Measurements from ENCODE around the gene FBXL16. TPM values are rescaled to one million over a fixed set of nuclear protein-coding genes. Genes with fewer than 3 reads are reported as not detected.
"Not testable (repeated sequence)": the region's sequence is repeated elsewhere in the genome, so short reads cannot be mapped to it uniquely, and the experiment has no call there.

FBXL16 gene
- polyA plus RNA-seq, 2 donors, result 8.0 to 13.0 TPM

GRCh38 chr16:693766-694165 lies 11.8 kb downstream of the FBXL16 start:
- no peaks in the 10 kb centered on the region for H3K27me3 ChIP-seq (ENCODE audit: control insufficient read depth in 1 of 2, insufficient read depth in 2 of 2, low read length in 2 of 2)
- WGBS, 2 donors, result 18 to 34% methylated on average over 19 to 37 of the region's 37 CpGs
- H3K9me3 ChIP-seq (ENCODE audit: control insufficient read depth in 2 of 2, insufficient read depth in 1 of 2, low read depth in 1 of 2, low read length in 1 of 2), result no peaks in the 10 kb centered on the region
- peaks cover 5 to 29% of the 10 kb centered on the region in 2 donors for H3K4me1 ChIP-seq (ENCODE audit: control insufficient read depth in 2 of 2, insufficient read depth in 2 of 2, low read length in 1 of 2)
- no peaks in the 10 kb centered on the region for H3K36me3 ChIP-seq (ENCODE audit: control insufficient read depth in 2 of 2, insufficient read depth in 2 of 2, low read length in 1 of 2)
- peak overlapping the region; percentile 23 to 46 for H3K4me3 ChIP-seq (ENCODE audit: low read depth in 1 of 2, low read length in 2 of 2)
- peak overlapping the region; percentile 84 to 91 for H3K27ac ChIP-seq (ENCODE audit: low read depth in 2 of 2, low read length in 1 of 2)

GRCh38 chr16:693364-693763 lies 12.2 kb downstream of the FBXL16 start:
- peak overlapping the region; percentile 84 to 91 for H3K27ac ChIP-seq (ENCODE audit: low read depth in 2 of 2, low read length in 1 of 2)
- no peaks in the 10 kb centered on the region for H3K27me3 ChIP-seq (ENCODE audit: control insufficient read depth in 1 of 2, insufficient read depth in 2 of 2, low read length in 2 of 2)
- H3K36me3 ChIP-seq (ENCODE audit: control insufficient read depth in 2 of 2, insufficient read depth in 2 of 2, low read length in 1 of 2), result no peaks in the 10 kb centered on the region
- no peak overlapping the region for H3K4me3 ChIP-seq (ENCODE audit: low read depth in 1 of 2, low read length in 2 of 2)
- peaks cover 5 to 31% of the 10 kb centered on the region in 2 donors for H3K4me1 ChIP-seq (ENCODE audit: control insufficient read depth in 2 of 2, insufficient read depth in 2 of 2, low read length in 1 of 2)
- 43 to 45% methylated on average over 22 of the region's 22 CpGs for WGBS, 2 donors
- no peaks in the 10 kb centered on the region for H3K9me3 ChIP-seq (ENCODE audit: control insufficient read depth in 2 of 2, insufficient read depth in 1 of 2, low read depth in 1 of 2, low read length in 1 of 2)

GRCh38 chr16:692356-693108 lies 13.1 kb downstream of the FBXL16 start:
- Histone ChIP-seq H3K9me3 (ENCODE audit: control insufficient read depth in 2 of 2, insufficient read depth in 1 of 2, low read depth in 1 of 2, low read length in 1 of 2) (no peaks in the 10 kb centered on the region), H3K4me1 (ENCODE audit: control insufficient read depth in 2 of 2, insufficient read depth in 2 of 2, low read length in 1 of 2) (peaks cover 5 to 31% of the 10 kb centered on the region in 2 donors), H3K27ac (ENCODE audit: low read depth in 2 of 2, low read length in 1 of 2) (peak overlapping the region; percentile 84 to 91), H3K27me3 (ENCODE audit: control insufficient read depth in 1 of 2, insufficient read depth in 2 of 2, low read length in 2 of 2) (no peaks in the 10 kb centered on the region), H3K36me3 (ENCODE audit: control insufficient read depth in 2 of 2, insufficient read depth in 2 of 2, low read length in 1 of 2) (peaks cover 0 to 3% of the 10 kb centered on the region in 2 donors), H3K4me3 (ENCODE audit: low read depth in 1 of 2, low read length in 2 of 2) (no peak overlapping the region)
- 64 to 66% methylated on average over 10 of the region's 10 CpGs for WGBS, 2 donors

- not testable (repeated sequence) for H3K27me3 ChIP-seq (ENCODE audit: control insufficient read depth in 1 of 2, insufficient read depth in 2 of 2, low read length in 2 of 2); H3K4me3 ChIP-seq (ENCODE audit: low read depth in 1 of 2, low read length in 2 of 2); H3K9me3 ChIP-seq (ENCODE audit: control insufficient read depth in 2 of 2, insufficient read depth in 1 of 2, low read depth in 1 of 2, low read length in 1 of 2)
- Histone ChIP-seq H3K27ac (ENCODE audit: low read depth in 2 of 2, low read length in 1 of 2) (peak overlapping the region; percentile 75 to 90), H3K4me1 (ENCODE audit: control insufficient read depth in 2 of 2, insufficient read depth in 2 of 2, low read length in 1 of 2) (peaks cover 5 to 34% of the 10 kb centered on the region in 2 donors), H3K36me3 (ENCODE audit: control insufficient read depth in 2 of 2, insufficient read depth in 2 of 2, low read length in 1 of 2) (peaks cover 4 to 11% of the 10 kb centered on the region in 2 donors)
- WGBS, 2 donors, result 64 to 71% methylated on average over 16 of the region's 16 CpGs
Observed at GRCh38 chr16:691242-691641, 14.4 kb downstream of the FBXL16 start.

GRCh38 chr16:689175-689897 lies 16.3 kb downstream of the FBXL16 start:
- no peaks in the 10 kb centered on the region for H3K27me3 ChIP-seq (ENCODE audit: control insufficient read depth in 1 of 2, insufficient read depth in 2 of 2, low read length in 2 of 2)
- H3K4me3 ChIP-seq (ENCODE audit: low read depth in 1 of 2, low read length in 2 of 2), result peak overlapping the region; percentile 83 to 86
- peaks cover 4 to 18% of the 10 kb centered on the region in 2 donors for H3K36me3 ChIP-seq (ENCODE audit: control insufficient read depth in 2 of 2, insufficient read depth in 2 of 2, low read length in 1 of 2)
- peaks cover 7 to 38% of the 10 kb centered on the region in 2 donors for H3K4me1 ChIP-seq (ENCODE audit: control insufficient read depth in 2 of 2, insufficient read depth in 2 of 2, low read length in 1 of 2)
- WGBS, 2 donors, result 77 to 79% methylated on average over 26 of the region's 26 CpGs
- no peaks in the 10 kb centered on the region for H3K9me3 ChIP-seq (ENCODE audit: control insufficient read depth in 2 of 2, insufficient read depth in 1 of 2, low read depth in 1 of 2, low read length in 1 of 2)
- peak overlapping the region; percentile 88 to 90 for H3K27ac ChIP-seq (ENCODE audit: low read depth in 2 of 2, low read length in 1 of 2)

GRCh38 chr16:687499-687898 lies 18.1 kb downstream of the FBXL16 start:
- Histone ChIP-seq H3K9me3 (ENCODE audit: control insufficient read depth in 2 of 2, insufficient read depth in 1 of 2, low read depth in 1 of 2, low read length in 1 of 2) (no peaks in the 10 kb centered on the region), H3K36me3 (ENCODE audit: control insufficient read depth in 2 of 2, insufficient read depth in 2 of 2, low read length in 1 of 2) (peaks cover 4 to 26% of the 10 kb centered on the region in 2 donors), H3K4me3 (ENCODE audit: low read depth in 1 of 2, low read length in 2 of 2) (no peak overlapping the region), H3K27ac (ENCODE audit: low read depth in 2 of 2, low read length in 1 of 2) (no peak overlapping the region), H3K4me1 (ENCODE audit: control insufficient read depth in 2 of 2, insufficient read depth in 2 of 2, low read length in 1 of 2) (peaks cover 7 to 49% of the 10 kb centered on the region in 2 donors), H3K27me3 (ENCODE audit: control insufficient read depth in 1 of 2, insufficient read depth in 2 of 2, low read length in 2 of 2) (no peaks in the 10 kb centered on the region)
- 89 to 91% methylated on average over 19 of the region's 19 CpGs for WGBS, 2 donors

- WGBS, 2 donors, result 88 to 91% methylated on average over 50 to 51 of the region's 51 CpGs
Observed at GRCh38 chr16:686459-687260, 18.9 kb downstream of the FBXL16 start.

GRCh38 chr16:685967-686366 lies 19.6 kb downstream of the FBXL16 start:
- Histone ChIP-seq H3K27me3 (ENCODE audit: control insufficient read depth in 1 of 2, insufficient read depth in 2 of 2, low read length in 2 of 2) (no peaks in the 10 kb centered on the region), H3K4me3 (ENCODE audit: low read depth in 1 of 2, low read length in 2 of 2) (no peak overlapping the region), H3K9me3 (ENCODE audit: control insufficient read depth in 2 of 2, insufficient read depth in 1 of 2, low read depth in 1 of 2, low read length in 1 of 2) (no peaks in the 10 kb centered on the region), H3K27ac (ENCODE audit: low read depth in 2 of 2, low read length in 1 of 2) (no peak overlapping the region), H3K4me1 (ENCODE audit: control insufficient read depth in 2 of 2, insufficient read depth in 2 of 2, low read length in 1 of 2) (peaks cover 17 to 57% of the 10 kb centered on the region in 2 donors), H3K36me3 (ENCODE audit: control insufficient read depth in 2 of 2, insufficient read depth in 2 of 2, low read length in 1 of 2) (peaks cover 4 to 41% of the 10 kb centered on the region in 2 donors)
- 64 to 65% methylated on average over 10 of the region's 10 CpGs for WGBS, 2 donors

More at GRCh38 chr16:686459-687260, 18.9 kb downstream of the FBXL16 start:
- H3K4me3 ChIP-seq (ENCODE audit: low read depth in 1 of 2, low read length in 2 of 2), result no peak overlapping the region
- no peaks in the 10 kb centered on the region for H3K27me3 ChIP-seq (ENCODE audit: control insufficient read depth in 1 of 2, insufficient read depth in 2 of 2, low read length in 2 of 2)
- no peak overlapping the region for H3K27ac ChIP-seq (ENCODE audit: low read depth in 2 of 2, low read length in 1 of 2)
- H3K9me3 ChIP-seq (ENCODE audit: control insufficient read depth in 2 of 2, insufficient read depth in 1 of 2, low read depth in 1 of 2, low read length in 1 of 2), result no peaks in the 10 kb centered on the region
- H3K36me3 ChIP-seq (ENCODE audit: control insufficient read depth in 2 of 2, insufficient read depth in 2 of 2, low read length in 1 of 2), result peaks cover 4 to 35% of the 10 kb centered on the region in 2 donors
- peaks cover 10 to 53% of the 10 kb centered on the region in 2 donors for H3K4me1 ChIP-seq (ENCODE audit: control insufficient read depth in 2 of 2, insufficient read depth in 2 of 2, low read length in 1 of 2)
